H1 (cell line): ENCODE measurements around the gene CNTN3. TPM values are rescaled to one million over a fixed set of nuclear protein-coding genes. Genes with fewer than 3 reads are reported as not detected.

Experiments
- CBX8 ChIP-seq: fragments of 300-800, 300-1000 bp; sonication (generic); IDR thresholded peaks from 2 replicates; pipeline ENCODE4 v1.7.1; 2016; ENCODE audit warnings: low read depth, low read length, borderline replicate concordance
- SIRT6 ChIP-seq: IDR thresholded peaks from one replicate; pipeline ENCODE4 v1.7.1; 2012; ENCODE audit warnings: low read length, inconsistent platforms
- ZNF274 ChIP-seq: IDR thresholded peaks from 2 replicates; pipeline ENCODE4 v1.7.0; 2012; ENCODE audit warnings: low read length, borderline replicate concordance; ENCODE audit errors: extremely low read depth
- polyA plus RNA-seq, 7 experiments: library from polyadenylated mRNA; depleted of rRNA in 3 of 7; stranded (reverse) in 5 of 7; unstranded in 2 of 7; fragments of >200 nt in 5 of 7; fragments of 200-250 nt in 2 of 7; gene quantifications; 1 replicate in 5 of 7; 2 replicates in 1 of 7; 4 replicates in 1 of 7; pipeline versions ENCODE4 v1.2.1 to v1.2.3, GENCODE V29; 2011 to 2013; ENCODE audit warnings: missing spikeins in 2 of 7, mixed read lengths in 2 of 7
- total RNA-seq: library from RNA; stranded (reverse); fragmentation: NEBNext Ultra II Directional; extraction: Animal tissue kit (Norgen Biotek cat#: 25700); gene quantifications from 2 replicates; pipeline ENCODE4 v1.2.1, GENCODE V29; 2021

Gene CNTN3
- total and polyA plus RNA-seq, 2 of the 8 experiments (the other 6 are each of a cell fraction or from before 2014, with no cell fraction given): 0.11 to 0.13 TPM

DNA sequence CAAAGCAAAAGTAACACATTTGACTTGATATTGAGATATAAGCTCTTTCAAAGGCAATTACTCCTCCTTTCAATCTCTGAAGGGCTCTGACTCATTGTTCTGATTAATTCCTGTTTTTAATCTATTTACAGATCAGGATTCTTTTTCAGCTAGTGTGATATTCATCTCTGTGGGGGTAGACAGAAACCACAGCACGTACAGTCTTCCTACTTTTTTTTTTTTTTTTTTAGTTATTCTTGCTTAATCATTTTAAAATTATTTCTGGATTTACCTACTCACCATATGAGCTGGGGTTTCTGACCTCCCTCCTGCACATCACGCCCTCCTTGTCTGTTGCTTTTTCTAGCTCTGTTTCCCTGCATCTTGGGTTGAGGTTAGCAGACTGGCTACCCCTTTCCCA is 1.4 kb downstream of the CNTN3 start (continued):
- no peak for TF ChIP-seq ZNF274
- TF ChIP-seq SIRT6: no peak
- TF ChIP-seq CBX8: no peak
